ENCODE data around the gene MYCN. TPM values are rescaled to one million over a fixed set of nuclear protein-coding genes. Genes with fewer than 3 reads are reported as not detected.

Gene MYCN
- total RNA-seq, 1 experiment from 2014 or later = 68.3 TPM

GRCh38 chr2:15971351-15971750 is 31.0 kb downstream of the MYCN start (continued):
- TF ChIP-seq MAX (CRISPR knock-in tag; IDR thresholded peaks at IDR 0.05) (no peak), NR2C2 (CRISPR knock-in tag; IDR thresholded peaks at IDR 0.05) (no peak), ZNF425 (CRISPR knock-in tag; conservative IDR thresholded peaks at IDR 0.05) (no peak), ZNF396 (CRISPR knock-in tag; IDR thresholded peaks at IDR 0.05; ENCODE audit: borderline replicate concordance) (no peak), STAT6 (CRISPR knock-in tag; conservative IDR thresholded peaks at IDR 0.05; ENCODE audit: low read depth) (no peak), ETV6 (CRISPR knock-in tag; IDR thresholded peaks at IDR 0.05) (no peak), CDX4 (CRISPR knock-in tag; IDR thresholded peaks at IDR 0.05; ENCODE audit: borderline replicate concordance) (no peak)

- DNase-seq (ENCODE audit: low spot score) (no peak), ATAC-seq (no peak)
- H3K27me3 Mint-ChIP-seq (ENCODE audit: low read depth) = no peaks in the 10 kb centered on the region
- ChIA-PET POLR2A (no interaction called here), CTCF (interaction anchor here (1.4 to 1.8 kb wide), 2 partner anchors 32 to 62 kb away, joined by 4 to 5 read pairs; partner anchors contain the start of gene MYCN)
- H3K36me3 Mint-ChIP-seq = no peaks in the 10 kb centered on the region
- TF ChIP-seq ZNF396 (CRISPR knock-in tag; IDR thresholded peaks at IDR 0.05; ENCODE audit: borderline replicate concordance) (no peak), CREB1 (CRISPR knock-in tag; IDR thresholded peaks at IDR 0.05) (no peak), GRHL2 (CRISPR knock-in tag; IDR thresholded peaks at IDR 0.05; ENCODE audit: insufficient replicate concordance, severe bottlenecking) (no peak), ZNF423 (CRISPR knock-in tag; IDR thresholded peaks at IDR 0.05) (no peak)
- no peak overlapping the region for H3K4me3 Mint-ChIP-seq
- H3K27ac Mint-ChIP-seq = no peak overlapping the region
- H3K9me3 Mint-ChIP-seq = no peaks in the 10 kb centered on the region
- peaks cover 69% of the 10 kb centered on the region for H3K4me1 Mint-ChIP-seq
These were observed 31.6 kb downstream of the MYCN start for GRCh38 chr2:15971831-15972522.

- Mint-ChIP-seq H3K27ac (no peak overlapping the region), H3K4me1 (peaks cover 65% of the 10 kb centered on the region), H3K4me3 (no peak overlapping the region), H3K27me3 (ENCODE audit: low read depth) (no peaks in the 10 kb centered on the region), H3K36me3 (no peaks in the 10 kb centered on the region), H3K9me3 (no peaks in the 10 kb centered on the region)
- CTCF ChIA-PET = no interaction called here
- DNase-seq (ENCODE audit: low spot score) = no peak
- no peak for ATAC-seq
- POLR2A ChIA-PET = no interaction called here
- TF ChIP-seq PRRX2 (CRISPR knock-in tag; IDR thresholded peaks at IDR 0.05) (no peak), OVOL2 (CRISPR knock-in tag; IDR thresholded peaks at IDR 0.05; ENCODE audit: borderline replicate concordance) (no peak), RELA (CRISPR knock-in tag; IDR thresholded peaks at IDR 0.05; ENCODE audit: borderline replicate concordance) (no peak), ZNF263 (CRISPR knock-in tag; IDR thresholded peaks at IDR 0.05; ENCODE audit: low read depth) (no peak), FOXJ3 (CRISPR knock-in tag; IDR thresholded peaks at IDR 0.05; ENCODE audit: borderline replicate concordance) (no peak), AFF4 (CRISPR knock-in tag; IDR thresholded peaks at IDR 0.05; ENCODE audit: borderline replicate concordance) (no peak), FOXP1 (CRISPR knock-in tag; IDR thresholded peaks at IDR 0.05; ENCODE audit: borderline replicate concordance) (no peak), ZBTB43 (CRISPR knock-in tag; IDR thresholded peaks at IDR 0.05) (no peak), NFATC4 (CRISPR knock-in tag; IDR thresholded peaks at IDR 0.05) (no peak)
These were observed 33.4 kb downstream of the MYCN start for GRCh38 chr2:15973481-15974401.

All from WTC11 (cell line).